Measurements from ENCODE around the gene CD3D. TPM values are rescaled to one million over a fixed set of nuclear protein-coding genes. Genes with fewer than 3 reads are reported as not detected.

The CD3D gene
- total RNA-seq, 4 donors from 2014 or later = 1.7 TPM; not detected in 3

DNA sequence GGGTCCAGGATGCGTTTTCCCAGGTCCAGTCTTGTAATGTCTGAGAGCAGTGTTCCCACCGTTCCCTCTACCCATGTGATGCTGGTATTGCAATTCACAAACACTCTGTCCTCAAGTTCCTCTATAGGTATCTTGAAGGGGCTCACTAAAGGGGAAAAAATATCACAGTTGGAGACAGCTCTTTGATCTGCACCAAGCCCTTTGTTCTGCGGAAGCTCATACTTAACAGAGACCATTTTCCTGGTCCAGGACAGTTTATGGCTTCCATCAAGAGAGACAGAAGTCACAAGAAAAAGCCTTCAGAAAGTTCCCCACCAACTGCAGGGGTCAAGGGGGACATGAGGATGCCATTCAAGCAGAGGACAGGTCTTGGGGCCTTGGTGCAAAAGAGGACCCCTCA, 2.1 kb downstream of the CD3D start:
- no peak overlapping the region for H3K4me3 ChIP-seq
- TF ChIP-seq, protein P1, sequence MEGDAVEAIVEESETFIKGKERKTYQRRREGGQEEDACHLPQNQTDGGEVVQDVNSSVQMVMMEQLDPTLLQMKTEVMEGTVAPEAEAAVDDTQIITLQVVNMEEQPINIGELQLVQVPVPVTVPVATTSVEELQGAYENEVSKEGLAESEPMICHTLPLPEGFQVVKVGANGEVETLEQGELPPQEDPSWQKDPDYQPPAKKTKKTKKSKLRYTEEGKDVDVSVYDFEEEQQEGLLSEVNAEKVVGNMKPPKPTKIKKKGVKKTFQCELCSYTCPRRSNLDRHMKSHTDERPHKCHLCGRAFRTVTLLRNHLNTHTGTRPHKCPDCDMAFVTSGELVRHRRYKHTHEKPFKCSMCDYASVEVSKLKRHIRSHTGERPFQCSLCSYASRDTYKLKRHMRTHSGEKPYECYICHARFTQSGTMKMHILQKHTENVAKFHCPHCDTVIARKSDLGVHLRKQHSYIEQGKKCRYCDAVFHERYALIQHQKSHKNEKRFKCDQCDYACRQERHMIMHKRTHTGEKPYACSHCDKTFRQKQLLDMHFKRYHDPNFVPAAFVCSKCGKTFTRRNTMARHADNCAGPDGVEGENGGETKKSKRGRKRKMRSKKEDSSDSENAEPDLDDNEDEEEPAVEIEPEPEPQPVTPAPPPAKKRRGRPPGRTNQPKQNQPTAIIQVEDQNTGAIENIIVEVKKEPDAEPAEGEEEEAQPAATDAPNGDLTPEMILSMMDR (IDR thresholded peaks at IDR 0.05) = no peak
- no peak for TF ChIP-seq POLR2A (IDR thresholded peaks at IDR 0.05)
- no peak overlapping the region for H3K27ac ChIP-seq
- DNase-seq = no peak
- no peaks in the 10 kb centered on the region for H3K36me3 ChIP-seq
- H3K9me3 ChIP-seq = no peaks in the 10 kb centered on the region
- intact Hi-C loops (cut with DNase I; ENCODE audit: low total_unique reads) = no loop called here
- H3K4me1 ChIP-seq = no peaks in the 10 kb centered on the region
- H3K27me3 ChIP-seq = no peaks in the 10 kb centered on the region

DNA sequence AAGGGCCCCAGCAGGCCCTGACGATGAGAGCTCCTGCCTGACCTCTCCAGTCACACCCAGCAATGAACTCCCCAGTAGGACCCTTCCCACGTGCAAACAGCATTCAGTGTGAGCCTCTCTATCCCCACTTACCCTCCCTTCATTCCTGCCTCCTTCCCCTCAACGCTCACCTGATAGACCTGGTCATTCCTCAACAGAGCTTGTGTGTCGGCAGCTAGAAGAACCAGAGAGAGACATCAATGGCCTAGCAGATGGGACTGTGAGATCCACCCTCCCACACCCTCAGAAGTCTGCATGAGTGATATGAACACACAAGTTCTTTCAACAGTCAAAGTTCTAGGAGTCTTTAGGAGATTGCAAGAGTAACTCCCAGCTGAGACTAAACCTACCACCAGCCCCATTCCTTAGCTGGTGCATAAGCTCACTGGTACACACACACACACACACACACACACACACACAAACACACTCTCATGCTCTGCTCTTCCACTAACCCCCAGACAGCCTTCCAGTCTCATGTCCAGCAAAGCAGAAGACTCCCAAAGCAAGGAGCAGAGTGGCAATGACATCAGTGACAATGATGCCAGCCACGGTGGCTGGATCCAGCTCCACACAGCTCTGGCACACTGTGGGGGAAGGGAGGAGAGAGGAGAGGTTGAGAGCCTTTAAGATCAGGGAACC, 3.1 kb downstream of the CD3D start:
- Histone ChIP-seq H3K27me3 (no peaks in the 10 kb centered on the region), H3K4me3 (no peak overlapping the region), H3K27ac (no peak overlapping the region), H3K4me1 (no peaks in the 10 kb centered on the region), H3K36me3 (no peaks in the 10 kb centered on the region), H3K9me3 (no peaks in the 10 kb centered on the region)
- TF ChIP-seq POLR2A (IDR thresholded peaks at IDR 0.05) = no peak
- TF ChIP-seq, protein P1 (IDR thresholded peaks at IDR 0.05) = no peak
- no peak for DNase-seq
- intact Hi-C loops (cut with DNase I; ENCODE audit: low total_unique reads) = no loop called here

DNA sequence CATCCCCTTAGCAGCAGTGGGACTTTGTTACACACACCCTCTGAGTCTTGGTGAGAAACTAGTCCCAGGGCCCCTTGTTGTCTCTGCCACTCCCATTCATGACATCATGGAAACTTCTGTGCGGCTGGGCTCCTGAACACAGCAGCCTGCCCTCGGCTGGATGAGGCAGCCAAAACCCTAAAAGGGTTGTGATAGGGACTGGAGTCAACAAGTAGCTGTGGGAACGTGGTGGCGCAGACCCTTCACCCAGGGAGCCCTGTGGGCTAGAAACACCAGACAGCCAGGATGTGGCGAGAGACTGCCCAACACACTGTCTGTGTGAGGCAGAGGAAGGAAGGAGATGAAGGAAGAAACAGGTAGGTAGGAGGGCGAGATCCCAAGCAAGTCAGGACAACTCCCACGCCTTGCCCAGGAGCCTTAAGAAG, 3.9 kb downstream of the CD3D start:
- TF ChIP-seq, protein P1 (IDR thresholded peaks at IDR 0.05) = no peak
- no peak for TF ChIP-seq POLR2A (IDR thresholded peaks at IDR 0.05)
- intact Hi-C loops (cut with DNase I; ENCODE audit: low total_unique reads) = no loop called here
- H3K27me3 ChIP-seq = no peaks in the 10 kb centered on the region
- no peak for DNase-seq
- no peak overlapping the region for H3K27ac ChIP-seq
- H3K4me3 ChIP-seq = no peak overlapping the region
- H3K4me1 ChIP-seq = no peaks in the 10 kb centered on the region
- no peaks in the 10 kb centered on the region for H3K9me3 ChIP-seq
- H3K36me3 ChIP-seq = no peaks in the 10 kb centered on the region

DNA sequence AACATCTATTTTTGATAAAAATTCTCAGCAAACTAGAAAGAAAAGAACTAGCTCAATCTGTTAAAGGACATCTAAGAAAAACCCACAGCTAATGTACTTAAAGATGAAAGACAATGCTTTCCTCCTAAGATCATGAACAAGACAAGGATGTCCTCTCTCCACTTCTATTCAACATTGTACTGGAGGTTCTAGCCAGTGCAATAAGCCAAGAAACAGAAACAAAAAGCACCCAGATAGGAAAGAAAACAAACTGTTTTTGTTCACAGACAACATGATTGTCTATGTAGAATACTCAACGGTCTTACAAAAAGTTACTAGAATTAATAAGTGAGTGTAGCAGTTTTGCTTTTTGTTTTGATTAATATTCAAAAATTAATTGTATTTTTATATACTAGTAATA, 7.8 kb downstream of the CD3D start:
- intact Hi-C loops (cut with DNase I; ENCODE audit: low total_unique reads) = no loop called here
- Histone ChIP-seq H3K9me3 (no peaks in the 10 kb centered on the region), H3K36me3 (no peaks in the 10 kb centered on the region), H3K27me3 (no peaks in the 10 kb centered on the region), H3K27ac (no peak overlapping the region), H3K4me3 (no peak overlapping the region), H3K4me1 (no peaks in the 10 kb centered on the region)
- DNase-seq = no peak
- TF ChIP-seq, protein P1 (IDR thresholded peaks at IDR 0.05) = no peak
- no peak for TF ChIP-seq POLR2A (IDR thresholded peaks at IDR 0.05)

DNA sequence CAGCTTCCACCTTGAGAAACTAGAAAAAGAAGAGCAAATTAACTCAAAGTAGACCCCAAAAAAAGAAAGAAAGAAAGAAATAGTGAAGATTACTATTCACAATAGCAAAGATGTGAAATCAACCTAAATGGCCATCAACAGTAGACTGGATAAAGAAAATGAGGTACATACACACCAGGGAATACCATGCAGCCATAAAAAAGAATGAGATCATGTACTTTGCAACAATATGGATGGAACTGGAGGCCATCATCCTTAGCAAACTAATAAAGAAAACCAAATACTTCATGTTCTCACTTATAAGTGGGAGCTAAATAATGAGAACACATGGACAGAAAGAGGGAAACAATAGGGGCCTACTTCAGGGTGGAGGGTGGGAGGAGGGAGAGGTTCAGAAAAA, 13.8 kb downstream of the CD3D start:
- TF ChIP-seq POLR2A (IDR thresholded peaks at IDR 0.05) = no peak
- TF ChIP-seq, protein P1 (IDR thresholded peaks at IDR 0.05) = no peak
- intact Hi-C loops (cut with DNase I; ENCODE audit: low total_unique reads) = no loop called here
- no peak overlapping the region for H3K27ac ChIP-seq
- H3K4me1 ChIP-seq = no peaks in the 10 kb centered on the region
- no peak for DNase-seq
- no peaks in the 10 kb centered on the region for H3K9me3 ChIP-seq
- H3K36me3 ChIP-seq = no peaks in the 10 kb centered on the region
- H3K4me3 ChIP-seq = no peak overlapping the region
- H3K27me3 ChIP-seq = no peaks in the 10 kb centered on the region

Data from uterus (tissue), 4 donors.